RWPE1 (cell line): ENCODE results near the gene IGF1R.

Experiments
- CTCF ChIA-PET: fragments of 350-600 bp; sonication (Branson Sonifier 250); formaldehyde crosslinking; extraction: SDS; loops from one replicate; lab custom pipeline; 2021; lab: Yijun Ruan, JAX
- POLR2A ChIA-PET: fragments of 400-600 bp; formaldehyde crosslinking; extraction: SDS; loops from one replicate; lab custom pipeline; 2020; ENCODE audit warnings: antibody characterized with exemption; ENCODE audit not compliant: low non-redundant PET; lab: Yijun Ruan, JAX
- DNase-seq: peaks from one replicate; pipeline ENCODE4 v3.0.0; 2012; ENCODE audit warnings: low spot score
- H3K27ac ChIP-seq: fragments of 450-650 bp; 2 replicates; pipeline ENCODE4 v1.5.1; 2017
- TF ChIP-seq, protein P1 (sequence below): fragments of 450-650 bp; conservative IDR thresholded peaks from 2 replicates; pipeline ENCODE4 v1.5.1; 2017; ENCODE audit warnings: low read depth, mild to moderate bottlenecking

IGF1R gene

DNA sequence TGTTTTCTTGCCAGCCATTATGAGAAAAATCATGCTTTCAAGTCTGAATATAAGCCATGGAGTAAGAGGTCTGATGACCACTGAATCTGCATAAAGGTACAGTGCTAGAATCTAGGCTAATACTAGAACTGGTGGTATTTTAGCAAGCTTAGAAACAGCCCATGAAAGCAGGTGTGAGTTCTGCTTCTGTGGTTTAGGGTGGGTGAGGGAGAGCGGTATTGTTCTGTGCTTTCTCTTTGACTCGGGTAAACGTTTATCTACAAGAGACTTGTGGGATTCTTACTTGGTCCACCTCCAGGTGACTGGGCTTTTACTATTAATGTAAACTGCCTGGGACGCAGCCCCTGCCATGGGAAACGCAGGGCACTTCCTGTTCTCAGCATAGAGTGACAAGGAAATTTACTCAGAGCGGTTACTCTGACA, 304.1 kb downstream of the IGF1R start:
- TF ChIP-seq, protein P1, sequence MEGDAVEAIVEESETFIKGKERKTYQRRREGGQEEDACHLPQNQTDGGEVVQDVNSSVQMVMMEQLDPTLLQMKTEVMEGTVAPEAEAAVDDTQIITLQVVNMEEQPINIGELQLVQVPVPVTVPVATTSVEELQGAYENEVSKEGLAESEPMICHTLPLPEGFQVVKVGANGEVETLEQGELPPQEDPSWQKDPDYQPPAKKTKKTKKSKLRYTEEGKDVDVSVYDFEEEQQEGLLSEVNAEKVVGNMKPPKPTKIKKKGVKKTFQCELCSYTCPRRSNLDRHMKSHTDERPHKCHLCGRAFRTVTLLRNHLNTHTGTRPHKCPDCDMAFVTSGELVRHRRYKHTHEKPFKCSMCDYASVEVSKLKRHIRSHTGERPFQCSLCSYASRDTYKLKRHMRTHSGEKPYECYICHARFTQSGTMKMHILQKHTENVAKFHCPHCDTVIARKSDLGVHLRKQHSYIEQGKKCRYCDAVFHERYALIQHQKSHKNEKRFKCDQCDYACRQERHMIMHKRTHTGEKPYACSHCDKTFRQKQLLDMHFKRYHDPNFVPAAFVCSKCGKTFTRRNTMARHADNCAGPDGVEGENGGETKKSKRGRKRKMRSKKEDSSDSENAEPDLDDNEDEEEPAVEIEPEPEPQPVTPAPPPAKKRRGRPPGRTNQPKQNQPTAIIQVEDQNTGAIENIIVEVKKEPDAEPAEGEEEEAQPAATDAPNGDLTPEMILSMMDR = no peak
- POLR2A ChIA-PET = no interaction called here
- DNase-seq = no peak
- H3K27ac ChIP-seq = no peak overlapping the region
- CTCF ChIA-PET = interaction anchor here (0.6 kb wide), 1 partner anchor 93 kb away, joined by 4 read pairs; no protein-coding TSS in a partner anchor

DNA sequence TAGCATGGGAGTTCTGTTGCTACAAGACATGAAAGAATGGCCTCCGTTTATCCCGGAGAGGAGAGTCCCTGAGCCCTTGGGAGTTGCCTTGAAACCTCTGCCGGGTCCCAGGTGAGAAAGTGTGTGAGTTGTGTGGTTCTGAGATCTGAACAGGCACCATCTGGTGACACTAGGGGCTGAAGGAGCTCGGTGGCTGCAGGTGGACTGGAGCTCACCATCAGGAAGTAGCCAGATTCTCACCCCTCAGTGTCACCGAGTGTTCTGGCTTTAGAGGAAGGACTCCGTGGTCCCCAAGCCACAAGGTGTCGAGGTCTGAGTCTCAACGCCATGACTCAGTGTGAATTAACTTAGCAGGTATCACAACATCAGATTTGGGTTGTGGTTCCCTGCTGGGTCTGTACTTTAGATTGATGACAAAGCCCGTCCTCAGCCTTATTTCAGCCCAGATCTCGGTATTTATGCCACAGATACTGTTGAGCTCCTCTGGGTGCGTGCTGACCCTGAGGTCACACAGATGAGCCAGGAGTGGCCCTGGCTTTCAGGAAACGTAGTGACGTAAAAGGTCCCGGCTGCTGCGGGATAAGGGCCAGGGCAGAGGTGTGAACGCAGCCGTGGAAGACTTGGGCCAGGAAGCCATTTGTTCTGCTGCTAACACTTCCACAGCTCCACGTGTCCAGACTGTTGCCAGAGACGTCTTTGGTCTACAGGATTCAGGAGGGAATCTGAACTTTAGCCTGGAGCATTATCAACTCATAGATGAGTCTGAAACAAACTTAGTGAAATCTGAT, 304.9 kb downstream of the IGF1R start:
- POLR2A ChIA-PET = no interaction called here
- DNase-seq = no peak
- CTCF ChIA-PET = no interaction called here
- no peak overlapping the region for H3K27ac ChIP-seq
- TF ChIP-seq, protein P1 = no peak

DNA sequence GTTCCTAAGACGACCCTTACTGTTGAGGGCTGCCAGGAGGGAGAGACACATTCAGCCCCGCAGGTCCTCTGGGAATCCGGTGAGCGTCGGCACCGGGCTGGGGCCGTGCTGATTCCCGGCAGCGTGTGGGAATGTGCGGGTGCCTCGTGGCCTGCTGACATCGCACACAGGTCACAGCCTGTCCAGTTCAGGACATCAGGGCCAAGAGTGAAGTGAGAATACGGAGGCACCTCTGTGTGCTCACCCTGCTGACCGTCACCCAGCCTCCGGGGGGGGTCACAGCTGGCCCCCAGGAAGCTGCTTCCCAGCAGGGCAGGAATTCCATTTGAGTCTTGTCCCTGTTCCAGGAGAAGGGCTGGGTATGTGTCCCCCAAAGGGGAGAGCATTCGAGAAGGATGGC, 305.6 kb downstream of the IGF1R start:
- ChIA-PET POLR2A (no interaction called here), CTCF (interaction anchor here (0.6 kb wide), 1 partner anchor 22 kb away, joined by 6 read pairs; no protein-coding TSS in a partner anchor)
- no peak for DNase-seq
- no peak overlapping the region for H3K27ac ChIP-seq
- TF ChIP-seq, protein P1 = no peak

DNA sequence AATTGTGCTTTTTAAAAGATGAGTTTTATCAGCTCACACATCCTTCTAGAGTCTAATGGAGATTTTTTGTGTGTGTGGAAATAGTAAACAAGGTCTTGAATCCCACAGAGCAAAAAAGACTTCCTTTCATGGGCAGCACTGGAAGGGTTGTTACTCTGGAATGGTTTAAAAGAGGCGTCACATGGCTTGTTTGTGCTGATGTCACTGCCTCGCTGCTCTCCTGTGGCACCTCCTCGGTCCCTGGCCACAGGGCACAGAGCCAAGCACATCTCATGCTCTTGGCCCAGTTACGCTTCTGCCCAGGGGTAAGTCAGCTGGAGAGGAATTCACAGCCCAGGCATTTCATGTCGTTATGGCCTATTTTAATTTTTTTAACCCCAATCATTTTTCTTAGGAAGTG, 306.1 kb downstream of the IGF1R start:
- H3K27ac ChIP-seq = no peak overlapping the region
- ChIA-PET POLR2A (no interaction called here), CTCF (interaction anchor here (0.6 kb wide), 1 partner anchor 22 kb away, joined by 6 read pairs; no protein-coding TSS in a partner anchor)
- TF ChIP-seq, protein P1 = no peak
- no peak for DNase-seq

DNA sequence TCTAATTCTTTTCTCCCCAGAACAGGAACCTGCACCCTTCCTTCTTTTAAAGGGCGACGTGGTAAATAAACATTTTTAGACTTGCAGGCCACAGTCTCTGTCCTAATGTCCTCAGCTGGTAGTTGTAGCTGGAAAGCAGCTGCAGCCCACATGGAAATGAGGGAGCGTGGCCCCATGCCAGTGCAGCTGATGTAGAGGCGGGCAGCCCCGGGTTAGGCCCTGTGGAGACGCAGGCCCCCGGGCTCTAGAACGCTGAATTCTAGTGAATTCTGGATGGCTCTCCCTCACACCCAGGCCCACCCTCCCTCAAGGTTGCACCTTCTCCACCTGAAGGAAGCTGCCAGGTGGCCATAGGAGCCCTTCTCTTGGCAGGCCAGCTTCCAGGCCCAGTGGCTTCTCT, 307.0 kb downstream of the IGF1R start:
- TF ChIP-seq, protein P1 = no peak
- POLR2A ChIA-PET = no interaction called here
- no peak for DNase-seq
- H3K27ac ChIP-seq = peak overlapping the region; percentile 1; the same call in 1 of the 2 replicates
- CTCF ChIA-PET = no interaction called here

DNA sequence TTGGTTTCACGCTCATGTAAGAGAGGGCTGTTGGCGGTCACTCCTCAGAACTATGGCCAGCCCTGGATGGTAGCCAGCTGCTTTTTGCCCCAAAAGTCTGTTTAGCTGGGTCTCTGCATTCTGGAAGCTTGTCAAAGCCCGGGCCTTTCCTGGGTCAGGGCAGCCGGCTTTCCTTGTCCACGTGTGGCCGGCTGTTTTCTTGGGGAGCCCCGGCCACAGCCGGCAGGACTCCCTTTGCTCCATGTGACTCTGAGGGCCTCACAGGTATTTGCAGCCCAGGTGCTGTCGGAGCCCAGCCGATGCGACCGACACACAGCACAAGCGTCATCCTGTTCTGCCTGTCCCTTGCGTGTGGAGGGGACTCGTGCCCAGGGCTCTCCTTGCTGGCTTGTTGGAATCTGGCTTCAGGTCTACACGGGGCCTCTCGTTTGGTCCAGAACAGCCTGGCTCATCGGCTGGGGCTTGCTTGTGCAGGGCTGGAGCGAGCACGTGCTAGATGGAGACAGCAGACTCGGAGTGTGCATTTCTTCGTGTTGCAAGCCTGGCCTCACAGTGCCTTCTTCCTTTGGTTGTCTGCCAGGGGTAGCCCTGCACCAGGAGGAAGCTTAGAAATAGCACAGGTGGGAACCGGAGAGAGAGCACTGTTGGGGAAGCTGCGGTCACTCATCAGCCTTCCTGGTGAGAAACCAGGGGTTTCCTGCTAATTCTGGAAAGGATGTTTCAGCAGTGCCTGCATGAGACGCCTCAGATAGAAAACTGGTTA, 307.8 kb downstream of the IGF1R start:
- CTCF ChIA-PET = no interaction called here

More for the DNA sequence above, 307.8 kb downstream of the IGF1R start:
- H3K27ac ChIP-seq = peak overlapping the region; percentile 1
- DNase-seq = no peak
- TF ChIP-seq, protein P1 = no peak
- POLR2A ChIA-PET = no interaction called here
